MCF 10A (cell line): ENCODE results near the gene CCDC183. TPM values are rescaled to one million over a fixed set of nuclear protein-coding genes. Genes with fewer than 3 reads are reported as not detected.
A peak's percentile ranks its signal among the peaks of the same experiment; 100 is the strongest.

ENCODE experiments used
- BruUV-seq: library from RNA; stranded (reverse); fragments of 400-500 nt; replicated peaks from 2 replicates; lab custom pipeline; 2021; lab: Mats Ljungman, UMichigan
- CTCF ChIA-PET: fragments of 300-600 bp; sonication (Branson Sonifier 250); formaldehyde crosslinking; extraction: SDS; loops from one replicate; lab custom pipeline; 2021; ENCODE audit warnings: antibody characterized with exemption, inconsistent platforms; lab: Yijun Ruan, JAX
- POLR2A ChIA-PET: fragments of 300-600, 350-650 bp; sonication (Branson Sonifier 250); formaldehyde crosslinking; extraction: SDS; loops from one replicate; lab custom pipeline; 2020; ENCODE audit warnings: antibody characterized with exemption, inconsistent platforms; lab: Yijun Ruan, JAX
- DNase-seq: peaks from one replicate; pipeline ENCODE4 v3.0.0-alpha.2; 2018; ENCODE audit not compliant: unreplicated experiment
- H3K27ac Mint-ChIP-seq: one replicate; pipeline ENCODE4 v1.8.0; 2022; ENCODE audit warnings: mild to moderate bottlenecking, low read depth, mixed read lengths; ENCODE audit not compliant: unreplicated experiment
- H3K27me3 Mint-ChIP-seq: one replicate; pipeline ENCODE4 v1.8.0; 2022; ENCODE audit warnings: mixed read lengths; ENCODE audit not compliant: insufficient read depth, unreplicated experiment
- H3K36me3 Mint-ChIP-seq: one replicate; pipeline ENCODE4 v1.8.0; 2022; ENCODE audit warnings: mild to moderate bottlenecking, moderate library complexity, mixed read lengths; ENCODE audit not compliant: insufficient read depth, unreplicated experiment
- H3K4me1 Mint-ChIP-seq: one replicate; pipeline ENCODE4 v1.8.0; 2022; ENCODE audit warnings: mixed read lengths; ENCODE audit not compliant: insufficient read depth, unreplicated experiment
- H3K4me3 Mint-ChIP-seq: one replicate; pipeline ENCODE4 v1.8.0; 2022; ENCODE audit warnings: mild to moderate bottlenecking, moderate library complexity, mixed read lengths; ENCODE audit not compliant: unreplicated experiment
- H3K9me3 Mint-ChIP-seq: one replicate; pipeline ENCODE4 v1.8.0; 2022; ENCODE audit warnings: mixed read lengths; ENCODE audit not compliant: unreplicated experiment
- CTCF ChIP-seq: fragments of 200-600 bp; IDR thresholded peaks from one replicate; pipeline ENCODE4 v1.8.0; 2022; ENCODE audit warnings: antibody characterized with exemption, mild to moderate bottlenecking; ENCODE audit not compliant: unreplicated experiment
- intact Hi-C: fragments of 100-400 bp; cut with micrococcal nuclease; formaldehyde crosslinking; loops from 2 replicates; pipeline ENCODE4 v1.14.1; 2022
- total RNA-seq: library from RNA; stranded (reverse); gene quantifications from 2 replicates; pipeline ENCODE4 v1.2.3, GENCODE V29; 2022

Gene CCDC183
- total RNA-seq, 1 experiment from 2014 or later = 0.26 TPM

GRCh38 chr9:136851941-136852663 is 56.0 kb downstream of the CCDC183 start, which contains the start of gene MAMDC4:
TSS of gene MAMDC4 (plus strand) at chr9:136852346. CDS start at chr9:136852417, 71 bp downstream.
- Mint-ChIP-seq H3K9me3 (no peaks in the 10 kb centered on the region), H3K27ac (no peak within 1 kb of the TSS), H3K36me3 (peaks cover 34% of the 10 kb centered on the region), H3K4me1 (no peaks in the 10 kb centered on the region), H3K4me3 (peak within 1 kb of the TSS; percentile 23), H3K27me3 (no peaks in the 10 kb centered on the region)
- DNase-seq = no peak
- ChIA-PET CTCF (interaction anchor here (0.7 kb wide), 1 partner anchor 88 kb away, joined by 4 read pairs; the partner anchor contains the start of gene LCN15), POLR2A (interaction anchor here (1.5 kb wide), 1 partner anchor 10 kb away, joined by 6 read pairs; the partner anchor contains the start of gene AJM1)
- no peak for TF ChIP-seq CTCF
- intact Hi-C loops = no loop called here
- no TSS peak for BruUV-seq

- peaks cover 26% of the 10 kb centered on the region for H3K36me3 Mint-ChIP-seq
- no peaks in the 10 kb centered on the region for H3K9me3 Mint-ChIP-seq
- no peak overlapping the region for H3K4me3 Mint-ChIP-seq
- no peak for TF ChIP-seq CTCF
- ChIA-PET CTCF (interaction anchor here (0.9 kb wide), 1 partner anchor 65 kb away, joined by 3 read pairs; no protein-coding TSS in a partner anchor), POLR2A (no interaction called here)
- H3K27me3 Mint-ChIP-seq = no peaks in the 10 kb centered on the region
- H3K27ac Mint-ChIP-seq = no peak overlapping the region
- no peaks in the 10 kb centered on the region for H3K4me1 Mint-ChIP-seq
- DNase-seq = no peak
- no TSS peak for BruUV-seq
- intact Hi-C loops = no loop called here
Observed at GRCh38 chr9:136852664-136853595, 56.8 kb downstream of the CCDC183 start.

- intact Hi-C loops = no loop called here
- Mint-ChIP-seq H3K4me3 (no peak overlapping the region), H3K9me3 (no peaks in the 10 kb centered on the region), H3K36me3 (peaks cover 24% of the 10 kb centered on the region), H3K4me1 (no peaks in the 10 kb centered on the region), H3K27ac (no peak overlapping the region), H3K27me3 (no peaks in the 10 kb centered on the region)
- TF ChIP-seq CTCF = no peak
- BruUV-seq = no TSS peak
- ChIA-PET CTCF (interaction anchor here (0.7 to 0.9 kb wide), 2 partner anchors 10 to 66 kb away, joined by 3 read pairs; no protein-coding TSS in a partner anchor), POLR2A (no interaction called here)
- no peak for DNase-seq
Observed at GRCh38 chr9:136853596-136854112, 57.5 kb downstream of the CCDC183 start.
